ENCODE measurements around the gene SSC5D. TPM values are rescaled to one million over a fixed set of nuclear protein-coding genes. Genes with fewer than 3 reads are reported as not detected.

SSC5D gene
- total RNA-seq, 1 experiment from 2014 or later: 1.5 TPM

GRCh38 chr19:55476100-55476775 is 12.0 kb upstream of the SSC5D start, which contains the start of gene ZNF628:
ZNF628 (plus strand) TSS chr19:55476617; CDS start chr19:55479911, 3,294 bp downstream.
- Histone ChIP-seq H2AFZ (ENCODE audit: low read depth, low read length, poor library complexity, severe bottlenecking) (peak within 1 kb of the TSS; percentile 40), H3K9ac (ENCODE audit: low read length) (peak within 1 kb of the TSS; percentile 90), H4K20me1 (ENCODE audit: insufficient read depth) (no peaks in the 10 kb centered on the region), H3K4me3 (replicated peaks in 1 of 2; ENCODE audit: low read depth in 1 of 2, low read length in 2 of 2) (peak within 1 kb of the TSS; percentile 63 to 73), H3K9me2 (ENCODE audit: insufficient read depth) (no peaks in the 10 kb centered on the region), H3K4me1 (ENCODE audit: control insufficient read depth in 1 of 2, insufficient read depth in 2 of 2, low read length in 2 of 2) (peaks cover 35 to 53% of the 10 kb centered on the region in 2 experiments), H3K79me2 (ENCODE audit: insufficient read depth, low read length) (peaks cover 31% of the 10 kb centered on the region), H3K27me3 (ENCODE audit: insufficient read depth, low read length) (no peaks in the 10 kb centered on the region), H3K27ac (ENCODE audit: low read depth, low read length) (peak within 1 kb of the TSS; percentile 98), H3K36me3 (ENCODE audit: control insufficient read depth in 1 of 2, insufficient read depth in 2 of 2, low read length in 2 of 2) (peaks cover 0 to 3% of the 10 kb centered on the region in 2 experiments; a peak in 1 of 4 replicates), H3K4me2 (ENCODE audit: low read length) (peak within 1 kb of the TSS; percentile 87), H3K9me3 (ENCODE audit: control insufficient read depth in 1 of 2, insufficient read depth in 1 of 2, low read depth in 1 of 2, low read length in 2 of 2) (no peaks in the 10 kb centered on the region)
- BruUV-seq (replicated peaks): no TSS peak
- intact Hi-C loops (cut with micrococcal nuclease): no loop called here
- peak; percentile 78 for ATAC-seq
- DNase-seq (ENCODE audit: low read depth, low spot score): peak; percentile 96
- CTCF ChIA-PET: interaction anchor here (0.7 to 2.6 kb wide), 9 partner anchors 9 to 310 kb away, joined by 3 to 17 read pairs (median 4); partner anchors contain the start of genes DNAAF3, ISOC2 and U2AF2
- RAD21 ChIA-PET (ENCODE audit: low non-redundant PET in 1 of 2, low total read pairs in 2 of 2, uncharacterized antibody in 2 of 2, unreplicated experiment in 2 of 2): no interaction called here
- TF ChIP-seq, protein P1, sequence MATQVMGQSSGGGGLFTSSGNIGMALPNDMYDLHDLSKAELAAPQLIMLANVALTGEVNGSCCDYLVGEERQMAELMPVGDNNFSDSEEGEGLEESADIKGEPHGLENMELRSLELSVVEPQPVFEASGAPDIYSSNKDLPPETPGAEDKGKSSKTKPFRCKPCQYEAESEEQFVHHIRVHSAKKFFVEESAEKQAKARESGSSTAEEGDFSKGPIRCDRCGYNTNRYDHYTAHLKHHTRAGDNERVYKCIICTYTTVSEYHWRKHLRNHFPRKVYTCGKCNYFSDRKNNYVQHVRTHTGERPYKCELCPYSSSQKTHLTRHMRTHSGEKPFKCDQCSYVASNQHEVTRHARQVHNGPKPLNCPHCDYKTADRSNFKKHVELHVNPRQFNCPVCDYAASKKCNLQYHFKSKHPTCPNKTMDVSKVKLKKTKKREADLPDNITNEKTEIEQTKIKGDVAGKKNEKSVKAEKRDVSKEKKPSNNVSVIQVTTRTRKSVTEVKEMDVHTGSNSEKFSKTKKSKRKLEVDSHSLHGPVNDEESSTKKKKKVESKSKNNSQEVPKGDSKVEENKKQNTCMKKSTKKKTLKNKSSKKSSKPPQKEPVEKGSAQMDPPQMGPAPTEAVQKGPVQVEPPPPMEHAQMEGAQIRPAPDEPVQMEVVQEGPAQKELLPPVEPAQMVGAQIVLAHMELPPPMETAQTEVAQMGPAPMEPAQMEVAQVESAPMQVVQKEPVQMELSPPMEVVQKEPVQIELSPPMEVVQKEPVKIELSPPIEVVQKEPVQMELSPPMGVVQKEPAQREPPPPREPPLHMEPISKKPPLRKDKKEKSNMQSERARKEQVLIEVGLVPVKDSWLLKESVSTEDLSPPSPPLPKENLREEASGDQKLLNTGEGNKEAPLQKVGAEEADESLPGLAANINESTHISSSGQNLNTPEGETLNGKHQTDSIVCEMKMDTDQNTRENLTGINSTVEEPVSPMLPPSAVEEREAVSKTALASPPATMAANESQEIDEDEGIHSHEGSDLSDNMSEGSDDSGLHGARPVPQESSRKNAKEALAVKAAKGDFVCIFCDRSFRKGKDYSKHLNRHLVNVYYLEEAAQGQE (IDR thresholded peaks at IDR 0.05; ENCODE audit: low read depth): no peak
- no peak for TF ChIP-seq ZNF274 (IDR thresholded peaks at IDR 0.05; ENCODE audit: low read depth, low read length)
- TF ChIP-seq ZFX (IDR thresholded peaks at IDR 0.05): peak; percentile 93
- no peak for TF ChIP-seq ZBTB33 (IDR thresholded peaks at IDR 0.05; ENCODE audit: extremely low read depth, insufficient replicate concordance, low read length)
- TF ChIP-seq POLR2AphosphoS5 (IDR thresholded peaks at IDR 0.05; ENCODE audit: low read depth, low read length): peak; percentile 19; the same call in 1 of the 2 replicates
- TF ChIP-seq SP1 (IDR thresholded peaks at IDR 0.05; ENCODE audit: low read depth): peak; percentile 96
- TF ChIP-seq RAD21 (IDR thresholded peaks at IDR 0.05; ENCODE audit: low read depth): no peak
- TF ChIP-seq EGR1 (IDR thresholded peaks at IDR 0.05; ENCODE audit: low read depth): peak; percentile 71
- TF ChIP-seq ATF3 (IDR thresholded peaks at IDR 0.05): no peak
- peak; percentile 99 for TF ChIP-seq MAX (IDR thresholded peaks at IDR 0.05)
- POLR2A ChIA-PET: interaction anchor here (0.6 to 1.8 kb wide), 14 partner anchors 9 to 155 kb away, joined by 3 to 10 read pairs (median 4); partner anchors contain the start of genes FIZ1, ISOC2, KMT5C and NAT14
